Caco-2 (cell line): ENCODE measurements around the gene EFCAB12. TPM values are rescaled to one million over a fixed set of nuclear protein-coding genes. Genes with fewer than 3 reads are reported as not detected.

ENCODE experiments used
- BruUV-seq: library from RNA; stranded (reverse); fragments of 400-500 nt; replicated peaks from 2 replicates; lab custom pipeline; 2021; lab: Mats Ljungman, UMichigan
- CTCF ChIA-PET: fragments of 300-600 bp; sonication (Branson Sonifier 250); formaldehyde crosslinking; loops from one replicate; lab custom pipeline; 2022; ENCODE audit warnings: antibody characterized with exemption; lab: Charles Lee
- POLR2A ChIA-PET: fragments of 300-600 bp; sonication (Branson Sonifier 250); formaldehyde crosslinking; loops from one replicate; lab custom pipeline; 2022; ENCODE audit warnings: antibody characterized with exemption; lab: Charles Lee
- DNase-seq, 2 experiments: peaks; one replicate each; pipeline versions ENCODE4 v3.0.0 to v3.0.0-alpha.2; 2020 to 2022
- H3K27me3 ChIP-seq: replicated peaks from 2 replicates; pipeline ENCODE4 v1.6.0; 2011; ENCODE audit warnings: low read length; ENCODE audit not compliant: control insufficient read depth, insufficient read depth
- H3K36me3 ChIP-seq: 2 replicates; pipeline ENCODE4 v1.5.1; 2011; ENCODE audit warnings: low read length; ENCODE audit not compliant: control insufficient read depth, insufficient read depth
- H3K4me1 ChIP-seq: fragments of 250-450 bp; sonication (Bioruptor Pico); 2 replicates; pipeline ENCODE4 v1.5.1; 2020; ENCODE audit warnings: mild to moderate bottlenecking
- H3K4me3 ChIP-seq: 2 replicates; pipeline ENCODE4 v1.5.1; 2011; ENCODE audit warnings: low read depth, mild to moderate bottlenecking, control low read depth, low read length
- H3K9me3 ChIP-seq: fragments of 250-450 bp; sonication (Bioruptor Pico); 2 replicates; pipeline ENCODE4 v1.5.1; 2020; ENCODE audit warnings: mild to moderate bottlenecking, moderate library complexity
- H3K27ac Mint-ChIP-seq: one replicate; pipeline ENCODE4 v1.8.0; 2022; ENCODE audit warnings: mixed read lengths; ENCODE audit not compliant: unreplicated experiment
- H3K27me3 Mint-ChIP-seq: one replicate; pipeline ENCODE4 v1.8.0; 2022; ENCODE audit warnings: mixed read lengths; ENCODE audit not compliant: insufficient read depth, unreplicated experiment
- H3K36me3 Mint-ChIP-seq: one replicate; pipeline ENCODE4 v1.8.0; 2022; ENCODE audit warnings: mild to moderate bottlenecking, mixed read lengths; ENCODE audit not compliant: insufficient read depth, unreplicated experiment
- H3K4me1 Mint-ChIP-seq: one replicate; pipeline ENCODE4 v1.8.0; 2022; ENCODE audit warnings: low read depth, mixed read lengths; ENCODE audit not compliant: unreplicated experiment
- H3K4me3 Mint-ChIP-seq: one replicate; pipeline ENCODE4 v1.8.0; 2022; ENCODE audit warnings: mild to moderate bottlenecking, moderate library complexity, mixed read lengths; ENCODE audit not compliant: unreplicated experiment
- H3K9me3 Mint-ChIP-seq: one replicate; pipeline ENCODE4 v1.8.0; 2022; ENCODE audit warnings: mixed read lengths; ENCODE audit not compliant: unreplicated experiment
- intact Hi-C: fragments of 100-400 bp; cut with micrococcal nuclease; formaldehyde crosslinking; loops from one replicate; pipeline ENCODE4 v1.10.0; 2022; ENCODE audit not compliant: unreplicated experiment
- total RNA-seq: library from RNA; stranded (reverse); gene quantifications from 2 replicates; pipeline ENCODE4 v1.2.3, GENCODE V29; 2022
- TF ChIP-seq, protein P1 (sequence below), 2 experiments: fragments of 200-600 bp in 1 of 2; IDR thresholded peaks; 1 replicate in 1 of 2; 2 replicates in 1 of 2; pipeline versions ENCODE4 v1.5.1 to v1.8.0; 2011 to 2022; ENCODE audit warnings: antibody characterized with exemption in 1 of 2, control low read depth in 1 of 2, inconsistent platforms in 1 of 2, low read depth in 1 of 2, low read length in 1 of 2, mild to moderate bottlenecking in 1 of 2, moderate library complexity in 1 of 2; ENCODE audit not compliant: insufficient read depth in 1 of 2, severe bottlenecking in 1 of 2, unreplicated experiment in 1 of 2

Gene EFCAB12
- total RNA-seq, 1 experiment from 2014 or later: 0.14 TPM

DNA sequence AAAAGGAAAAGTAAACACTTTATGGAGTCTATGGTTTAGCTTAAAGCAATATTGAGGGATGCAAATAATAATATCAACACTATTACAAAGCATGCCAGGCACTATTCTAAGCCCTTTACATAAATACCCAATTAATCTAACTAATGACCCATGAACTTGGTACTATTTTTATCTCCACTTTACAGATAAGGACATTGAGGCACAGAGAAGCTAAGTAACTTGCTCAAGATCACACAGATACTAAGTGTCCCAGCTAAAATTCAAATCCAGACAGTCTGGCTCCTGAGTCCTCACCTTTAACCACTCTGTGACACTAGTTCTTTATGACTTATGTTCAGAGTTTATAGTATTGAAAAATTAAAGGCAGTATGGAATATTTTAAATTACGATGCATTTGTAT is 5.7 kb upstream of the EFCAB12 start:
- Mint-ChIP-seq H3K9me3 (no peaks in the 10 kb centered on the region), H3K4me3 (no peak overlapping the region), H3K4me1 (peaks cover 13% of the 10 kb centered on the region), H3K27me3 (no peaks in the 10 kb centered on the region), H3K36me3 (peaks cover 73% of the 10 kb centered on the region), H3K27ac (no peak overlapping the region)
- Histone ChIP-seq H3K4me3 (no peak overlapping the region), H3K27me3 (no peaks in the 10 kb centered on the region), H3K9me3 (no peaks in the 10 kb centered on the region), H3K36me3 (peaks cover 3% of the 10 kb centered on the region; the same call in 1 of the 2 replicates), H3K4me1 (0 out of 2 replicates have a peak, but pooled peaks cover 7% of the 10 kb centered on the region)
- ChIA-PET CTCF (no interaction called here), POLR2A (no interaction called here)
- intact Hi-C loops: no loop called here
- BruUV-seq: no TSS peak
- no peak for DNase-seq
- TF ChIP-seq, protein P1, sequence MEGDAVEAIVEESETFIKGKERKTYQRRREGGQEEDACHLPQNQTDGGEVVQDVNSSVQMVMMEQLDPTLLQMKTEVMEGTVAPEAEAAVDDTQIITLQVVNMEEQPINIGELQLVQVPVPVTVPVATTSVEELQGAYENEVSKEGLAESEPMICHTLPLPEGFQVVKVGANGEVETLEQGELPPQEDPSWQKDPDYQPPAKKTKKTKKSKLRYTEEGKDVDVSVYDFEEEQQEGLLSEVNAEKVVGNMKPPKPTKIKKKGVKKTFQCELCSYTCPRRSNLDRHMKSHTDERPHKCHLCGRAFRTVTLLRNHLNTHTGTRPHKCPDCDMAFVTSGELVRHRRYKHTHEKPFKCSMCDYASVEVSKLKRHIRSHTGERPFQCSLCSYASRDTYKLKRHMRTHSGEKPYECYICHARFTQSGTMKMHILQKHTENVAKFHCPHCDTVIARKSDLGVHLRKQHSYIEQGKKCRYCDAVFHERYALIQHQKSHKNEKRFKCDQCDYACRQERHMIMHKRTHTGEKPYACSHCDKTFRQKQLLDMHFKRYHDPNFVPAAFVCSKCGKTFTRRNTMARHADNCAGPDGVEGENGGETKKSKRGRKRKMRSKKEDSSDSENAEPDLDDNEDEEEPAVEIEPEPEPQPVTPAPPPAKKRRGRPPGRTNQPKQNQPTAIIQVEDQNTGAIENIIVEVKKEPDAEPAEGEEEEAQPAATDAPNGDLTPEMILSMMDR (IDR thresholded peaks at IDR 0.05; ENCODE audit: insufficient read depth in 1 of 2, low read depth in 1 of 2, low read length in 1 of 2, severe bottlenecking in 1 of 2, unreplicated experiment in 1 of 2): no peak

DNA sequence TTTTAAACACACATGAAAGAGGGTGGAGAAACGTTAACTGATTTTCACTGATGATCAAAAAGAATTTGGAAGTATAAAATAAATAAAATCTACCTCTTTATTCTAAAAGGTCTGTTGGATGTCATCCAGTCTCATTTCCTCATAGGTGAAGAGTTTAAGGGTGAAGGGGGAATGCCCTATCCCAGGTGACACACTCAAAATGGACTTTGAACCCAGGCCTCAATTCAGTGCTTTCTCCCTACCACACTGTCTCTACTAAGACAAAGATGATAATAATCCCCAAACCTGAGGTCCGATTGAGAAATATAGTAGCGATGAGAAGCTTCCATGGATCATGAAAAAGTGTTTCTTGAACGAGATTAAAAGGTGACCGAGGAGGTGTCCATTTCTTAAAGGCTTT is 5.1 kb upstream of the EFCAB12 start:
- Mint-ChIP-seq H3K27ac (no peak overlapping the region), H3K4me3 (no peak overlapping the region), H3K27me3 (no peaks in the 10 kb centered on the region), H3K36me3 (peaks cover 73% of the 10 kb centered on the region), H3K9me3 (no peaks in the 10 kb centered on the region), H3K4me1 (peaks cover 13% of the 10 kb centered on the region)
- BruUV-seq: no TSS peak
- intact Hi-C loops: no loop called here
- CTCF ChIA-PET: no interaction called here
- Histone ChIP-seq H3K4me3 (no peak overlapping the region), H3K27me3 (no peaks in the 10 kb centered on the region), H3K9me3 (no peaks in the 10 kb centered on the region), H3K4me1 (0 out of 2 replicates have a peak, but pooled peaks cover 7% of the 10 kb centered on the region), H3K36me3 (peaks cover 3% of the 10 kb centered on the region; the same call in 1 of the 2 replicates)
- TF ChIP-seq, protein P1 (IDR thresholded peaks at IDR 0.05; ENCODE audit: insufficient read depth in 1 of 2, low read depth in 1 of 2, low read length in 1 of 2, severe bottlenecking in 1 of 2, unreplicated experiment in 1 of 2): no peak
- no peak for DNase-seq
- POLR2A ChIA-PET: no interaction called here

DNA sequence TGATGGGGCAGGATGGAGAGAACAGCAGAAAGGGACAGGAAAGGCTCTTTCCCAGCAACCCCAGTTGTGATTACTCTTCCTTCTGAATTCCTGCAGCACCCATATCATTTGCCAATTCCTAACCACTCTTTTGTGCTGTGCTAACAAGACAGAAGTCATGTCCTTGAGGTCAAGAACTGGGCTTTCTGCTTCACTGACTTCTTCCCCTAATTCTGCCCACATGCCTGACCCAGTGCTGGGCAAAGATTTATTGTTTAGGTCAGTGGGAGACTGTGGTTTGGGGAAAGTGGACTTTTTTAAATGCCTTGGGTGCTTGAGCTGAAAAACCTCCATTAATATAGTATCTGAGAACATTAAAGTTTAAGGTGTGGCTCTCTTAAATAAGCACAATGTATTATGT is 4.2 kb upstream of the EFCAB12 start:
- TF ChIP-seq, protein P1 (IDR thresholded peaks at IDR 0.05; ENCODE audit: insufficient read depth in 1 of 2, low read depth in 1 of 2, low read length in 1 of 2, severe bottlenecking in 1 of 2, unreplicated experiment in 1 of 2): no peak
- ChIA-PET POLR2A (interaction anchor here (0.5 kb wide), 1 partner anchor 33 kb away, joined by 3 read pairs; no protein-coding TSS in a partner anchor), CTCF (no interaction called here)
- no peak for DNase-seq
- BruUV-seq: no TSS peak
- 0 out of 2 replicates have a peak, but pooled peaks cover 7% of the 10 kb centered on the region for H3K4me1 ChIP-seq
- intact Hi-C loops: no loop called here
- H3K4me3 ChIP-seq: no peak overlapping the region
- no peak overlapping the region for H3K4me3 Mint-ChIP-seq
- H3K4me1 Mint-ChIP-seq: peaks cover 13% of the 10 kb centered on the region
- H3K9me3 ChIP-seq: no peaks in the 10 kb centered on the region
- H3K27me3 Mint-ChIP-seq: peaks cover 1% of the 10 kb centered on the region
- H3K36me3 ChIP-seq: peaks cover 3% of the 10 kb centered on the region; the same call in 1 of the 2 replicates
- H3K36me3 Mint-ChIP-seq: peaks cover 67% of the 10 kb centered on the region
- no peaks in the 10 kb centered on the region for H3K9me3 Mint-ChIP-seq
- no peak overlapping the region for H3K27ac Mint-ChIP-seq
- no peaks in the 10 kb centered on the region for H3K27me3 ChIP-seq
